Activated CD4-positive, alpha-beta T cell treated with anti-CD3 and anti-CD28 coated beads, Interleukin-2, Interleukin-4, amounts not matched to agents 100 ng/mL and 50 ng/mL, durations not matched to agents 16 hours and 8 hours (primary cell): Measurements from ENCODE around the gene TGFA.

Experiments used
- DNase-seq: peaks from one replicate; pipeline ENCODE4 v3.0.0-alpha.2; 2020; ENCODE audit warnings: low spot score

Gene TGFA

GRCh38 chr2:70552501-70553333 is 909 bp downstream of the TGFA start:
- no peak for DNase-seq

- DNase-seq: no peak
Measured at GRCh38 chr2:70551167-70551566, 2.5 kb downstream of the TGFA start.

- DNase-seq: no peak
Measured at GRCh38 chr2:70549962-70550361, 3.7 kb downstream of the TGFA start.

- no peak for DNase-seq
Measured at GRCh38 chr2:70549064-70549710, 4.4 kb downstream of the TGFA start.

GRCh38 chr2:70548233-70548632 is 5.4 kb downstream of the TGFA start:
- DNase-seq: no peak

GRCh38 chr2:70546885-70547284 is 6.7 kb downstream of the TGFA start:
- DNase-seq: no peak

GRCh38 chr2:70546376-70546775 is 7.2 kb downstream of the TGFA start:
- no peak for DNase-seq

GRCh38 chr2:70541481-70542020 is 12.1 kb downstream of the TGFA start:
- DNase-seq: no peak

GRCh38 chr2:70537840-70538239 is 15.8 kb downstream of the TGFA start:
- no peak for DNase-seq

GRCh38 chr2:70536517-70537055 is 17.0 kb downstream of the TGFA start:
- no peak for DNase-seq

GRCh38 chr2:70535573-70535972 is 18.1 kb downstream of the TGFA start:
- no peak for DNase-seq

GRCh38 chr2:70534183-70534836 is 19.3 kb downstream of the TGFA start:
- no peak for DNase-seq

- DNase-seq: no peak
Measured at GRCh38 chr2:70532244-70532935, 21.2 kb downstream of the TGFA start.

- no peak for DNase-seq
Measured at GRCh38 chr2:70531419-70532086, 22.1 kb downstream of the TGFA start.

- DNase-seq: no peak
Measured at GRCh38 chr2:70529610-70530009, 24.0 kb downstream of the TGFA start.

- DNase-seq: no peak
Measured at GRCh38 chr2:70528929-70529328, 24.7 kb downstream of the TGFA start.

GRCh38 chr2:70528276-70528675 is 25.4 kb downstream of the TGFA start:
- DNase-seq: no peak

- no peak for DNase-seq
Measured at GRCh38 chr2:70527447-70528080, 26.1 kb downstream of the TGFA start.

- no peak for DNase-seq
Measured at GRCh38 chr2:70526126-70526525, 27.5 kb downstream of the TGFA start.

GRCh38 chr2:70525032-70525431 is 28.6 kb downstream of the TGFA start:
- DNase-seq: no peak
